T follicular helper cell (primary cell): ENCODE results near the gene NR6A1.

ENCODE experiments used
- DNase-seq: peaks from one replicate; pipeline ENCODE4 v3.0.0-alpha.2; 2020; ENCODE audit warnings: low read depth

Gene NR6A1

GRCh38 chr9:124470726-124471125 is 300.4 kb downstream of the NR6A1 start:
- no peak for DNase-seq

DNA sequence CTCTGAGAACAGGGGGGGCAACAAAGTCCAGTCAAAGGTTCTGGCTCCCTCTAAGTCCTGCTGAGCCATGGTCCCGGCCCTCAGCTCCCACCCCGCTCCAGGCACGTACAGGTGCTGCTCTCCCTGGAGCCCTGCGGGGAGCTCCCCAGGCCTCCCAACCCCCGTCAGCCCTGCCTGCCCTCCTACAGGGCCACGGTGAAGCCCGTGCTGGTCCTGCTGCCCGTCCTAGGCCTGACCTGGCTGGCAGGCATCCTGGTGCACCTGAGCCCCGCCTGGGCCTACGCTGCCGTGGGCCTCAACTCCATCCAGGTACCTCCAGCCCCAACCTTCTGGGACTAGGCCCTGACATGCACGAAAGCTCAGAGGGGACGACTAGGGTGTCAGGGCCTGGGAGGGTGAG is 300.8 kb downstream of the NR6A1 start:
- DNase-seq, result no peak

GRCh38 chr9:124469011-124469832 is 301.9 kb downstream of the NR6A1 start:
- no peak for DNase-seq

- DNase-seq, result no peak
Observed at GRCh38 chr9:124468061-124468740, 302.9 kb downstream of the NR6A1 start.

- no peak for DNase-seq
Observed at GRCh38 chr9:124467410-124468060, 303.6 kb downstream of the NR6A1 start.
